Endothelial cell of umbilical vein (primary cell): ENCODE data around the gene R3HDM2.

ENCODE experiments used
- EZH2 ChIP-seq: IDR thresholded peaks from 2 replicates; pipeline ENCODE4 v1.6.1; 2012; ENCODE audit warnings: borderline replicate concordance, low read depth, mild to moderate bottlenecking, moderate library complexity, low read length, inconsistent platforms; ENCODE audit not compliant: severe bottlenecking
- FOS ChIP-seq: IDR thresholded peaks from 2 replicates; pipeline ENCODE4 v1.6.1; 2011; ENCODE audit warnings: mild to moderate bottlenecking, low read length, moderate library complexity, borderline replicate concordance; ENCODE audit not compliant: insufficient read depth
- GATA2 ChIP-seq: IDR thresholded peaks from 2 replicates; pipeline ENCODE4 v1.7.0; 2011; ENCODE audit warnings: low read depth, mild to moderate bottlenecking, moderate library complexity, mixed read lengths, low read length; ENCODE audit not compliant: insufficient read length, insufficient read depth
- JUN ChIP-seq: IDR thresholded peaks from 2 replicates; pipeline ENCODE4 v1.6.1; 2011; ENCODE audit warnings: borderline replicate concordance, low read depth; ENCODE audit not compliant: insufficient read length, insufficient read depth
- POLR2A ChIP-seq: IDR thresholded peaks from 2 replicates; pipeline ENCODE4 v1.6.1; 2012; ENCODE audit warnings: low read depth, mild to moderate bottlenecking, control low read depth, low read length
- POLR2AphosphoS5 ChIP-seq: IDR thresholded peaks from 2 replicates; pipeline ENCODE4 v1.6.1; 2012; ENCODE audit warnings: low read depth, mild to moderate bottlenecking, control low read depth, low read length, moderate library complexity; ENCODE audit not compliant: insufficient read depth
- TF ChIP-seq, protein P1 (sequence below): IDR thresholded peaks from 2 replicates; pipeline ENCODE4 v1.6.1; 2011; ENCODE audit not compliant: insufficient read depth, insufficient read length
- TF ChIP-seq, protein P2 (sequence below), 2 donors: IDR thresholded peaks; 1 replicate in 1 of 2; 2 replicates in 1 of 2; pipeline ENCODE4 v1.5.1; 2011; ENCODE audit warnings: low read length in 2 of 2, mild to moderate bottlenecking in 2 of 2, moderate library complexity in 2 of 2, control low read depth in 1 of 2, inconsistent platforms in 1 of 2, low read depth in 1 of 2; ENCODE audit not compliant: insufficient read depth in 1 of 2; ENCODE audit errors: extremely low read depth in 1 of 2

DNA sequence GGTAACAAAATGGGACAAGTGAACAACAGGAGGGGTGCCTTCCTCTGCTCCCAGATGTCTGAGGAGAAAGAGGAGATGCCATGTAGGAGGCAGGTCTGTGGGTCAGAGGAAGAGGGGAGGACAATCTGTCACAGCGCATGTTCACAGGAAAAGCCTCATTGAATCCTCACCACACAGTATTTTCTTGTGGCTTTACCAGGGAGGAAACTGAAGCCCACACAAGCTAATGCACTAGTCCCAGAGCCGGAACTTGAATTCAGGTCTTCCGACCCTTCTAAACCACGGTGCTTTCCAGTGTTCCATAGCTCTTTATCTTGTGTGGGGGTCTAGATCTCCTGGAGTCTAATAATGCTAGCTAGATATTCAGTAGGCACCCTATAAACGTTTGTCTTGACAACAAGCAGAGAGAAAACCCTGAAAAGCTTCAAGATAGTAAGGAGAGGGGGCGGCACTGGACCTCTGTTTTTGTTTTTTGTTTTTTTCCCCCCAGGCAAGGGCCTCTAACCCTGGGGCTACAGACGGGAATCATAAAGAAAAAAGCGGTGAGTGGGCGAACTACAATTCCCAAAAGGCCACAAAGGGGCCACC, 201.7 kb downstream of the R3HDM2 start:
- TF ChIP-seq FOS (no peak), POLR2AphosphoS5 (no peak), EZH2 (no peak), POLR2A (peak; percentile 2), JUN (no peak), GATA2 (no peak)
- TF ChIP-seq, protein P1, sequence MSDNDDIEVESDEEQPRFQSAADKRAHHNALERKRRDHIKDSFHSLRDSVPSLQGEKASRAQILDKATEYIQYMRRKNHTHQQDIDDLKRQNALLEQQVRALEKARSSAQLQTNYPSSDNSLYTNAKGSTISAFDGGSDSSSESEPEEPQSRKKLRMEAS, result no peak
- TF ChIP-seq, protein P2, sequence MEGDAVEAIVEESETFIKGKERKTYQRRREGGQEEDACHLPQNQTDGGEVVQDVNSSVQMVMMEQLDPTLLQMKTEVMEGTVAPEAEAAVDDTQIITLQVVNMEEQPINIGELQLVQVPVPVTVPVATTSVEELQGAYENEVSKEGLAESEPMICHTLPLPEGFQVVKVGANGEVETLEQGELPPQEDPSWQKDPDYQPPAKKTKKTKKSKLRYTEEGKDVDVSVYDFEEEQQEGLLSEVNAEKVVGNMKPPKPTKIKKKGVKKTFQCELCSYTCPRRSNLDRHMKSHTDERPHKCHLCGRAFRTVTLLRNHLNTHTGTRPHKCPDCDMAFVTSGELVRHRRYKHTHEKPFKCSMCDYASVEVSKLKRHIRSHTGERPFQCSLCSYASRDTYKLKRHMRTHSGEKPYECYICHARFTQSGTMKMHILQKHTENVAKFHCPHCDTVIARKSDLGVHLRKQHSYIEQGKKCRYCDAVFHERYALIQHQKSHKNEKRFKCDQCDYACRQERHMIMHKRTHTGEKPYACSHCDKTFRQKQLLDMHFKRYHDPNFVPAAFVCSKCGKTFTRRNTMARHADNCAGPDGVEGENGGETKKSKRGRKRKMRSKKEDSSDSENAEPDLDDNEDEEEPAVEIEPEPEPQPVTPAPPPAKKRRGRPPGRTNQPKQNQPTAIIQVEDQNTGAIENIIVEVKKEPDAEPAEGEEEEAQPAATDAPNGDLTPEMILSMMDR (IDR thresholded peaks at IDR 0.05; ENCODE audit: extremely low read depth in 1 of 2, insufficient read depth in 1 of 2, low read depth in 1 of 2, low read length in 2 of 2), result no peak
